HepG2 (cell line): ENCODE measurements around the gene IL1RL2. TPM values are rescaled to one million over a fixed set of nuclear protein-coding genes. Genes with fewer than 3 reads are reported as not detected.

Experiments used
- AKAP8 ChIP-seq: sonication (generic); formaldehyde crosslinking; IDR thresholded peaks from 2 replicates; pipeline ENCODE4 v1.5.1; 2020; ENCODE audit warnings: mild to moderate bottlenecking, missing genetic modification reagents
- BRCA1 ChIP-seq: sonication (generic); formaldehyde crosslinking; IDR thresholded peaks from 2 replicates; pipeline ENCODE4 v1.4.0; 2020; ENCODE audit warnings: missing genetic modification reagents
- DMTF1 ChIP-seq: sonication (generic); formaldehyde crosslinking; IDR thresholded peaks from 2 replicates; pipeline ENCODE4 v1.4.0; 2020; ENCODE audit warnings: mild to moderate bottlenecking, missing genetic modification reagents
- HDAC2 ChIP-seq: sonication (generic); formaldehyde crosslinking; IDR thresholded peaks from 2 replicates; pipeline ENCODE4 v1.4.0; 2020; ENCODE audit warnings: missing genetic modification reagents
- HOXA7 ChIP-seq: sonication (generic); formaldehyde crosslinking; IDR thresholded peaks from 2 replicates; pipeline ENCODE4 v1.8.1; 2022; ENCODE audit warnings: mild to moderate bottlenecking, missing genetic modification reagents, moderate library complexity
- KDM5A ChIP-seq: fragments of 200-600 bp; sonication (generic); IDR thresholded peaks from 2 replicates; pipeline ENCODE4 v1.7.0; 2018; ENCODE audit warnings: antibody characterized with exemption, mild to moderate bottlenecking, low read length, borderline replicate concordance
- REPIN1 ChIP-seq: sonication (generic); formaldehyde crosslinking; IDR thresholded peaks from 2 replicates; pipeline ENCODE4 v1.8.0; 2022; ENCODE audit warnings: missing genetic modification reagents, low read depth, mild to moderate bottlenecking, borderline replicate concordance
- SAP130 ChIP-seq: IDR thresholded peaks from 2 replicates; pipeline ENCODE4 v1.6.1; 2016; ENCODE audit warnings: low read depth
- STAT5B ChIP-seq: sonication (generic); formaldehyde crosslinking; IDR thresholded peaks from 2 replicates; pipeline ENCODE4 v1.4.0; 2020; ENCODE audit warnings: missing genetic modification reagents
- ZBTB3 ChIP-seq: sonication (generic); formaldehyde crosslinking; IDR thresholded peaks from 2 replicates; pipeline ENCODE4 v1.4.0; 2020; ENCODE audit warnings: low read depth, mild to moderate bottlenecking, moderate library complexity, missing genetic modification reagents, borderline replicate concordance
- ZMYM2 ChIP-seq: sonication (generic); formaldehyde crosslinking; IDR thresholded peaks from 2 replicates; pipeline ENCODE4 v1.8.0; 2022; ENCODE audit warnings: mild to moderate bottlenecking, missing genetic modification reagents
- ZNF180 ChIP-seq: sonication (generic); formaldehyde crosslinking; IDR thresholded peaks from 2 replicates; pipeline ENCODE4 v1.4.0; 2020; ENCODE audit warnings: low read depth, missing genetic modification reagents, borderline replicate concordance
- ZNF34 ChIP-seq: sonication (generic); formaldehyde crosslinking; IDR thresholded peaks from 2 replicates; pipeline ENCODE4 v1.4.0; 2020; ENCODE audit warnings: mild to moderate bottlenecking, missing genetic modification reagents, borderline replicate concordance
- ZNF343 ChIP-seq: sonication (generic); formaldehyde crosslinking; IDR thresholded peaks from 2 replicates; pipeline ENCODE4 v1.4.0; 2020; ENCODE audit warnings: mild to moderate bottlenecking, missing genetic modification reagents
- ZNF660 ChIP-seq: sonication (generic); formaldehyde crosslinking; IDR thresholded peaks from 2 replicates; pipeline ENCODE4 v1.5.1; 2020; ENCODE audit warnings: mild to moderate bottlenecking, low read depth, missing genetic modification reagents, borderline replicate concordance
- polyA plus RNA-seq, 8 experiments: library from polyadenylated mRNA; depleted of rRNA in 3 of 8; stranded (reverse) in 7 of 8; unstranded in 1 of 8; fragments of >200 nt; fragmentation: Illumina TruSeq in 4 of 8; extraction: Trizol in 4 of 8; gene quantifications; 2 replicates each; pipeline versions ENCODE4 v1.2.1 to v1.2.3, GENCODE V29; 2011 to 2016; ENCODE audit warnings: low read depth in 4 of 8, missing spikeins in 1 of 8, mixed read lengths in 1 of 8; ENCODE audit not compliant: insufficient read depth in 1 of 8
- total RNA-seq, 5 experiments: library from RNA; depleted of rRNA; stranded (reverse); fragments of >200 nt; fragmentation: Illumina TruSeq; extraction: Trizol; gene quantifications; 2 replicates each; pipeline ENCODE4 v1.2.3, GENCODE V29; 2016; ENCODE audit warnings: low read depth in 1 of 5
- TF ChIP-seq, protein P1 (sequence below): sonication (generic); formaldehyde crosslinking; IDR thresholded peaks from 2 replicates; pipeline ENCODE4 v1.4.0; 2020; ENCODE audit warnings: missing genetic modification reagents, borderline replicate concordance
- TF ChIP-seq, protein P2 (sequence below): IDR thresholded peaks from 2 replicates; pipeline ENCODE4 v1.6.1; 2016; ENCODE audit warnings: missing compliant biosample characterization, missing genetic modification reagents, borderline replicate concordance
- TF ChIP-seq, protein P3 (sequence below): IDR thresholded peaks from 2 replicates; pipeline ENCODE4 v1.6.1; 2018; ENCODE audit warnings: missing genetic modification reagents, mild to moderate bottlenecking, missing compliant biosample characterization

Gene IL1RL2
- total and polyA plus RNA-seq, 2 of the 13 experiments (the other 11 are each of a cell fraction or from before 2014, with no cell fraction given): 0.03 TPM; not detected in 1

DNA sequence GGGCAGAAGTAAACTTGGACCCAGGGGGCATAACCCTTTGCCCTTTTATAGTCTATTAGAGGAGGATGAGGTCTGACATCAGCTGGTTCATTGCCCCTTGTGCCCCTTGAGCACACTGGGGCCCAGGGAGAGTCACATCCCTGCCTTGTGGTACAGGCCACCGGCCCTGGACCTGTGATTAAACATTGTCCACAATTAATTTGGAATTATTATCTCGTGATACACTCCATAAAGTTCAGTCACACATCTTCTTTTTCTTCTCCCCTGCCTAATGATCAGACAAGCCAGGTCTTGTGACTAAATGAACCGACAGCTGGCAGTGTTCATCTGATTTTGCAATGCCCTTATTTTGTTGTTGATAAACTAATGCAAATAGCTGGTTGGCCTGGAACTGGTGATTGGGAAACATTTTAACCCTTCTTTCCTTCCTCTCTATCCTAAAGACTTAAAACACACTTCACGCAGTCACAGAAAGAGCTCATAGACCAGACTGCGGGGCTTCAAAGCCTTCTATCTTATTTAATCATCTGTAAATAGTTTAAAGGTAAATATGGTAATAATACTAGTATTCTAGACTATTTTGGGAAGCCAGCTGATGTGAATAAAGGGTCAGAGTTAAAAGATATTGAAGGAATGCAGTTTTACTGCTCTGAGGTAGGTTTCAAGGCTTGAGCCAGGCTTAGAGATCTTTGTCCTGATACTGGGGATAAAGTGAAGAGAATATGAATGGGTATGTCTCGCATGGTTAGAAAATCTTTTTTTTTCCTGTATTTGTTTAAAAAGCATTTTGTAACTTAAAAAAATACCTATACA lies 30.9 kb upstream of the IL1RL2 start (continued):
- TF ChIP-seq, protein P1, sequence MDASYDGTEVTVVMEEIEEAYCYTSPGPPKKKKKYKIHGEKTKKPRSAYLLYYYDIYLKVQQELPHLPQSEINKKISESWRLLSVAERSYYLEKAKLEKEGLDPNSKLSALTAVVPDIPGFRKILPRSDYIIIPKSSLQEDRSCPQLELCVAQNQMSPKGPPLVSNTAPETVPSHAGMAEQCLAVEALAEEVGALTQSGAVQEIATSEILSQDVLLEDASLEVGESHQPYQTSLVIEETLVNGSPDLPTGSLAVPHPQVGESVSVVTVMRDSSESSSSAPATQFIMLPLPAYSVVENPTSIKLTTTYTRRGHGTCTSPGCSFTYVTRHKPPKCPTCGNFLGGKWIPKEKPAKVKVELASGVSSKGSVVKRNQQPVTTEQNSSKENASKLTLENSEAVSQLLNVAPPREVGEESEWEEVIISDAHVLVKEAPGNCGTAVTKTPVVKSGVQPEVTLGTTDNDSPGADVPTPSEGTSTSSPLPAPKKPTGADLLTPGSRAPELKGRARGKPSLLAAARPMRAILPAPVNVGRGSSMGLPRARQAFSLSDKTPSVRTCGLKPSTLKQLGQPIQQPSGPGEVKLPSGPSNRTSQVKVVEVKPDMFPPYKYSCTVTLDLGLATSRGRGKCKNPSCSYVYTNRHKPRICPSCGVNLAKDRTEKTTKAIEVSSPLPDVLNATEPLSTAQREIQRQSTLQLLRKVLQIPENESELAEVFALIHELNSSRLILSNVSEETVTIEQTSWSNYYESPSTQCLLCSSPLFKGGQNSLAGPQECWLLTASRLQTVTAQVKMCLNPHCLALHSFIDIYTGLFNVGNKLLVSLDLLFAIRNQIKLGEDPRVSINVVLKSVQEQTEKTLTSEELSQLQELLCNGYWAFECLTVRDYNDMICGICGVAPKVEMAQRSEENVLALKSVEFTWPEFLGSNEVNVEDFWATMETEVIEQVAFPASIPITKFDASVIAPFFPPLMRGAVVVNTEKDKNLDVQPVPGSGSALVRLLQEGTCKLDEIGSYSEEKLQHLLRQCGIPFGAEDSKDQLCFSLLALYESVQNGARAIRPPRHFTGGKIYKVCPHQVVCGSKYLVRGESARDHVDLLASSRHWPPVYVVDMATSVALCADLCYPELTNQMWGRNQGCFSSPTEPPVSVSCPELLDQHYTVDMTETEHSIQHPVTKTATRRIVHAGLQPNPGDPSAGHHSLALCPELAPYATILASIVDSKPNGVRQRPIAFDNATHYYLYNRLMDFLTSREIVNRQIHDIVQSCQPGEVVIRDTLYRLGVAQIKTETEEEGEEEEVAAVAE (CRISPR knock-in tag): no peak; the same call in 1 of the 2 replicates
- no peak for TF ChIP-seq ZNF660 (CRISPR knock-in tag)
- TF ChIP-seq ZNF343 (CRISPR knock-in tag): no peak
- no peak for TF ChIP-seq ZNF180 (CRISPR knock-in tag)
- TF ChIP-seq BRCA1: no peak
- TF ChIP-seq ZMYM2: peak; percentile 78
- TF ChIP-seq SAP130 (CRISPR knock-in tag): peak; percentile 92
- TF ChIP-seq AKAP8 (CRISPR knock-in tag): peak; percentile 27; the same call in 1 of the 2 replicates
- no peak for TF ChIP-seq ZNF34 (CRISPR knock-in tag)
- TF ChIP-seq, protein P2, sequence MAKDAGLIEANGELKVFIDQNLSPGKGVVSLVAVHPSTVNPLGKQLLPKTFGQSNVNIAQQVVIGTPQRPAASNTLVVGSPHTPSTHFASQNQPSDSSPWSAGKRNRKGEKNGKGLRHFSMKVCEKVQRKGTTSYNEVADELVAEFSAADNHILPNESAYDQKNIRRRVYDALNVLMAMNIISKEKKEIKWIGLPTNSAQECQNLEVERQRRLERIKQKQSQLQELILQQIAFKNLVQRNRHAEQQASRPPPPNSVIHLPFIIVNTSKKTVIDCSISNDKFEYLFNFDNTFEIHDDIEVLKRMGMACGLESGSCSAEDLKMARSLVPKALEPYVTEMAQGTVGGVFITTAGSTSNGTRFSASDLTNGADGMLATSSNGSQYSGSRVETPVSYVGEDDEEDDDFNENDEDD (CRISPR knock-in tag): 0 out of 2 replicates have a peak, but pooled peaks have one; percentile 18
- TF ChIP-seq STAT5B (CRISPR knock-in tag): 0 out of 2 replicates have a peak, but pooled peaks have one; percentile 37
- TF ChIP-seq, protein P3, sequence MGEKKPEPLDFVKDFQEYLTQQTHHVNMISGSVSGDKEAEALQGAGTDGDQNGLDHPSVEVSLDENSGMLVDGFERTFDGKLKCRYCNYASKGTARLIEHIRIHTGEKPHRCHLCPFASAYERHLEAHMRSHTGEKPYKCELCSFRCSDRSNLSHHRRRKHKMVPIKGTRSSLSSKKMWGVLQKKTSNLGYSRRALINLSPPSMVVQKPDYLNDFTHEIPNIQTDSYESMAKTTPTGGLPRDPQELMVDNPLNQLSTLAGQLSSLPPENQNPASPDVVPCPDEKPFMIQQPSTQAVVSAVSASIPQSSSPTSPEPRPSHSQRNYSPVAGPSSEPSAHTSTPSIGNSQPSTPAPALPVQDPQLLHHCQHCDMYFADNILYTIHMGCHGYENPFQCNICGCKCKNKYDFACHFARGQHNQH (CRISPR knock-in tag): no peak; the same call in 1 of the 2 replicates
- TF ChIP-seq HOXA7 (CRISPR knock-in tag): no peak
- peak; percentile 70; the same call in 1 of the 2 replicates for TF ChIP-seq KDM5A
- TF ChIP-seq HDAC2 (CRISPR knock-in tag): peak; percentile 97
- TF ChIP-seq ZBTB3 (CRISPR knock-in tag): peak; percentile 67; the same call in 1 of the 2 replicates
- TF ChIP-seq REPIN1 (CRISPR knock-in tag): no peak
- no peak for TF ChIP-seq DMTF1 (CRISPR knock-in tag)
